Fibroblast of skin of back (primary cell): ENCODE measurements around the gene CDC37L1.
A peak's percentile ranks its signal among the peaks of the same experiment; 100 is the strongest.
"Not testable (repeated sequence)": the region's sequence is repeated elsewhere in the genome, so short reads cannot be mapped to it uniquely, and the experiment has no call there.

Experiments
- DNase-seq: peaks from one replicate; pipeline ENCODE4 v3.0.0-alpha.2; 2013

Gene CDC37L1

DNA sequence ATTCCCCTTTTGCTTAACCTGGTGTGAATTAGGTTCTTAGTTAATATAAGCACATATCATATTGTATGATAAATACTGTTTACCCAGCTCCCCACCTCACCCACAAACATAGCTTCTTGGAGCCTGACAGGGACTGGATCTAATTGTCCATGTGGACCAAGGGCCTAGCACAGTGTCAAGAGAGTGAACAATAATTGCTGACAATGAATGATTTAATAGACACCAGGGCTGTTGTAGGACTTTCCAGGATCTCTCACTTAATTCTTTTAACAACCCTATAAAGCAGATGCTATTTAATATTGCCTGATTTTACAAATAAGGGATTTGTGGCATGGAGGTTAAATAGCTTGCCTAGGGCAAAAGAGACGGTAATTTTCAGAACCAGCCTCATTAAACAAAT lies 36.8 kb downstream of the CDC37L1 start:
- no peak for DNase-seq

DNA sequence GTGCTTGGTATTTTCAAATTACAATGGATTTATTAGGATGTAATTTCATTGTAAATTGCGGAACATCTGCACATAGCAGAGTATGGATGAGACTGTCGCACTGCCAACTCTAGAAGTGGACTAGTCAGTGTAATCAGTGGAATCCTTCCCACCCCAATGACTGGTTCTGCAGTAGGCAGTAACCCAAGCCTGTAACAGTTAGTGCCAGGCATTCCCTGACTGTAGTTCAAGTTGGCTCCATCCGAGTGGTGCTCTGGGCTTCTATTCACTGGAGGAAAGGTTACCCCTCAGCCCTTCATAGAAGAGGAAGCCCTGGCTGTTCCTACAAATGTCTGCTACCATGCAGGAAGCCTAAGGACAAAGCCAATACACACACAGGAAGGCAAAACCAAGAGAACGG lies 38.4 kb downstream of the CDC37L1 start:
- DNase-seq, result no peak

DNA sequence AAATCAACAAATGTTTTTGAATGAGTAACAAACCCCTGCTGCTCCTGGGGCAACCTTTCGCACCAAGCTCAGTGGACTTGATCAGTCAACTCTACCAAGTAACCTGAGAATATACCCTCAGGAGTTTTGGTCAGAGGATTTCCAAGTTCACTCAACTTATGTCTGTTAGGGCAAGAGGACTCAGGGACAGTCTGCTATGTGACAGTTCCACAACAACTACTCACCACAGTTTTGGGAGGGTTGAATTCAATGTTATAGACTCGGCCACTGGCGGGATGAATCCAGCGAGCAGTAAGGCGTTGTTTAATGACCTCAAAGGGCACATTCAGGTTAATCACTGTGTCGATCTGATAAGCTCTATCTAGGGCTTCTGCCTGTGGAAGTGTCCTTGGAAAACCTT lies 39.5 kb downstream of the CDC37L1 start:
- no peak for DNase-seq

GRCh38 chr9:4721736-4722135 lies 42.4 kb downstream of the CDC37L1 start:
- no peak for DNase-seq

DNA sequence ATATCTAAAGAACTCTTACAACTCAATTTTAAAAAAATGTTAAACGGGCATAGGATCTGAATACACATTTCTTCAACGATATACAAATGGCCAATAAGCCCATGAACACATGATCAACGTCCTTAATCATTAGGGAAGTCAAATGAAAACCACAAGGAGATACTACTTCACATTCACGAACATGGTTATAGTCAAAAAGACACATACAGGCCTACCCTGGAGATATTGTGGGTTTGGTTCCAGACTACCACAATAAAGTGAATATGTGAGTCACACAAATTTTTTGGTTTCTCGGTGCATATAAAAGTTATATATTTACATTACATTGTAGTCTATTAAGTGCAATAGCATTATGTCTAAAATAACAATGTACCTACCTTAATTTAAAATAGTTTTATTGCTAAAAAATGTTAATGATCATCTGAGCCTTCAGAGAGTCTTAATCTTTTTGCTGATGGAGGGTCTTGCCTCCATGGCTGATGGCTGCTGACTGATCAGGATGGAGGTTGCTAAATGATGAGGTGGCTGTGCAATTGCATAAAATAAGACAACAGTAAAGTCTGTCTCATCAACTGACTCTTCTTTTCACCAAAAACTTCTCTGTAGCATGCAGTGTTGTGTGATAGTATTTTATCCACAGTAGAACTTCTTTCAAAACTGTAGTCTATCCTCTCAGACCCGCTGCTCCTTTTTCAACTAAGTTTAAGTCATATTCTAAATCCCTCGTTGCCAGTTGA lies 46.5 kb downstream of the CDC37L1 start:
- DNase-seq, result no peak

- DNase-seq, result no peak
Measured at GRCh38 chr9:4727593-4727992, 48.2 kb downstream of the CDC37L1 start.

GRCh38 chr9:4732890-4733289 lies 53.5 kb downstream of the CDC37L1 start:
- no peak for DNase-seq

GRCh38 chr9:4734150-4734549 lies 54.8 kb downstream of the CDC37L1 start:
- no peak for DNase-seq

DNA sequence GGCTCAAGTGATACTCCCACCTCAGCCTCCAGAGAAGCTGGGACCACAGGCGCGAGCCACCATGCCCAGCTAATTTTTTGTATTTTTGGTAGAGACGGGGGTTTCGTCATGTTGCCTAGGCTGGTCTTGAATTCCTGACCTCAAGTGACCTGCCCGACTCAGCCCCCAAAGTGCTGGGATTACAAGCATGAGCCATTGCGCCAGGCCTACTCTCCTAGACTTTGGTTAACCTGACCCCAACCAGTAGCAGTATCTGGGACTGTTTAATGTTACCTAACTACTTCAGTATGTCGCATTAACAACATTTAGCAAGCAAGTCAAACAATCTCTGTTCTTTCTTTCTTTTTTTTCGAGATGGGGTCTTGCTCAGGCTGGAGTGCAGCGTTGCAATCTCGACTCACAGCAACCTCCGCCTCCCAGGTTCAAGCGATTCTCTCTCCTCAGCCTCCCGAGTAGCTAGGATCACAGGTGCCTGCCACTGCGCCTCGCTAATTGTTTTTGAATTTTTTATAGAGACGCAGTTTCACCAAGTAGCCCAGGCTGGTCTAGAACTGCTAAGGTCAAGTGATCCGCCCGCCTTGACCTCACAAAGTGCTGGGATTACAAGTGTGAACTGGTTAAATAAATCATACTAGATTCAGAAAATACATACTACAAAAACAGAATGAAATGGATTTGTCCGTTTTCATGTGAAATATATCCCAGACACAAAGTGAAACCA lies 59.7 kb downstream of the CDC37L1 start:
- no peak for DNase-seq

GRCh38 chr9:4739587-4740387 lies 60.4 kb downstream of the CDC37L1 start:
- DNase-seq, result peak; percentile 34

DNA sequence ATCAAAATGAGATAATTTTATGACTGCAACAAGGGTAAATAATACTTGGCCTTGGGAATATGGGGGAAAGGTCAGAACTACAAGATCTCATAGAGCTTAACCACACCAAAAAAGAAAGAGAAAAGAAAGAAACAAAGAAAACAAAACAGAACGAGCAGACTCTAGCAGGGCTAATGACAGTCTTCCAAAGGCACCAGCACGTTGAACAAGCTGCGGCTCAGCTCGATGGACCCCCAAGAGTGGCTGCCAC lies 60.9 kb downstream of the CDC37L1 start:
- DNase-seq, result peak; percentile 30

DNA sequence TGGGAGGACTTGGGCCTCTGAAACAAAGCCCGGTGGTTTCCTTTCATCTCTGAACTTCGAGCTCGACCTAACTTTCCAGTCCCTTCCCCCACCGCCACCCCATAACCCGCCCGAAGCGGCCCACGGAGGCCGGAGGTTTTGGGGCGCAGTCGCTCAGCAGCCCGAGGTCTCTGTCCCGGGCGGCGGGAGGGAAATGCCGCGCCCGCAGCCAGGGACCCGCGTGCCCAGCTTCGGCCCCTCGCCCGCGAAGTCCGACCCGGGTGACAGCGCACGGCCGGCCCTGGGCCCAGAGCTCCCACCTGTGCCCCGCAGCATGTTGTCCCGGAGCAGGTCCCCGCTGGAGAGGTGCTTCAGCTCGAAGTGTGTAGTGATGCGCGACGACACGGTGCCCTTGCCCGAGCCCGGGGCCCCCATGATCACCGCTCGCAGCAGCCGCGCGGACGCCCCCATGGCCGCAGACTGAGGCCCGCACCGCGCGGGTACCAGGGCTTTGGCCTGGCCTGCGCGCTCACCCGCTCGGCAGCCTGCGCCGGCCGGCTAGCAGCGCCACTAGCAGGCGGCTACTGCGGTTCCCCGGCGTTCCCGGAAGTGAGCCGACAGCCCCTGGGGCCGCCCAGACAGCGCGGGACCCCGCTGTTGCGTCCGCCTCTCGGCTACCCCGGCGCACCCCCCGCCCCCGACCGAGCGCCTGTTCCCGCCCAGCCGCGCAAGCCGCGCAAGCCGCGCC lies 61.4 kb downstream of the CDC37L1 start, which contains the start of gene AK3:
TSS of gene AK3 (minus strand) at position 565 of the 727 bp plus-strand sequence. CDS start at position 450, 115 bp downstream.
- peak; percentile 83 for DNase-seq

GRCh38 chr9:4741365-4742089 lies 62.2 kb downstream of the CDC37L1 start:
- no peak for DNase-seq

GRCh38 chr9:4742246-4742645 lies 62.9 kb downstream of the CDC37L1 start:
- no peak for DNase-seq

DNA sequence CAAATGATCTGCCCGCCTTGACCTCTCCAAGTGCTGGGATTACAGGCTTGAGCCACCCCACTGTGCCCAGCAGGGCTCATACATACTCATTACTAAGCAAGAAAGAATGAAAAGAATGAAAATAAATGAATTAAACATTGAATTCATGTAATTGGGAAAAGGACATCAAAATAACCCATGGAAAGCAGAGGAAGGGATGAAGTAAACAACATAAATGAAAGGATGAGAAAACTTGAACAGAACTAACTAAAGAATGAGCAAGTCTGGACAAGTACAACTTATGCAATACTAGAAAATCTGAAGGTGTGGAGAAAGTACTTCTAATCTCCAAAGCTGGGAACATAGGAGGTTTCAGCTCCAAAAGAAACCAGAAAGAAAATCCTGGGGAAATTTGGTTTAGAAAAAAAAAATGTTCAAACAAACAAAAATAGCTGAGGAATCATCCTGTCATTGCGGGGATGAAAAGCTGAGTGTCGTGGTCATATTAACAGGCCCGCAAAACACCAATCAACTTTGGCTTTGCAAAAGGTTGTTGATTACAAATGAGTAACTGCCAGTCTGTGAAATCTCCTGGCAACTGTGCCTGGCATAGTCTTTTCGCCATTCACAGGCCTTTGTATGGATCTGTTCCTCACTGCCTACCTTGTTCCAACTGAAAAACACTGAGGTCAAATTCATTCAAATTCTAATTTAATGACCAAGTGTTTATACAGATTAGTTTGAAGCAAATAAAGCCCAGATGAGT lies 63.9 kb downstream of the CDC37L1 start:
- no peak for DNase-seq

DNA sequence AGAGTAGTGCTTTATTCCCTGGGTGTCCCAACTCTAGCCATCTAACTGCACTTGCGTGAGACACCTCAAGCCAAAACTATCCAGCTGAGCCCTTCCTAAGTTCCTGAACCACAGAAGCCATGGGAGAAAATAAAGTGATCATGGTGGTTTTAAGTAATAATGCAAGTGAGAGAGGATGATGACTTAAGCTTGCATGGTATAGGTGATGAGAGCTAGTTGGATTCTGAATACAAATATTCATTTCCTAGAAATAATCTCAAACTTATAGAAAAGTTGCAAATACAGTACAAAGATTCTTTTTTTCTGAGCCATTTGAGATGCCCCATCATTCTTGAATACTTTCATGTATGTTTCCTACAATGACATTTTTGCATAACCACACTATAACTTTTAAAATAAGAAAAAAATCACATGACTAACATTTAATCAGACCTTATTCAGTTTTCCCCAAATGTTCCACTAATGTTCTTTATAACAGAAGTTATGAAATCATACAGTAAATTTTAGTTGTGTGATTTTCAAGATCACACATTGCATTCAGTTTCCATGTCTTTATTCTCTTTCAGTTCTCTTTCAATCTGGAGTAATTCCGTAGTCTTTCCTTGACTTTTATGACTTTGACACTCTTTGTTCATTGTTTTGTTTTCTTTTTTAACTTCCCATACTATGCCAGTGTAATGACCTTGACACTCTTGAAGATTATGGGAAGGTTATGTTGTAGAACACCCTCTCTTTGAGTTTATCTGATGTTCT lies 67.1 kb downstream of the CDC37L1 start:
- no peak for DNase-seq

DNA sequence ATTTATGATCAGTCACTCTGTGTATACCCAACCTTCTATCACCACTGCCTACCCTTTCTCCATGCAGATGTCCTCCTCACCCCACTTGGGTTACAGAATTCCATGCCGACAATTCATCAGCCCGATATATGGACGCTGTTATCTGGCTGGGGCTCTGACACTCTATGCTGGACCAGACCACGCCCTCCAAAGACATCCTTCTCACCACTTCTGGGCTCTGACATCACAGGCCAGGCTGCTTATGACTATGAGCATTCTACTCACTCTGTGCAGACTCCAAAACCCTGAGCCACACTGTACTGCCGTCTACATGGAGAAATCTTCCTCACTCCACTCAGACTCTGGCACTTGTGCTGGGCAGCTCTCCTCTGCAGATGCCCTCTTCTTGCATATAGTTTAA lies 69.2 kb downstream of the CDC37L1 start:
- DNase-seq, result no peak

DNA sequence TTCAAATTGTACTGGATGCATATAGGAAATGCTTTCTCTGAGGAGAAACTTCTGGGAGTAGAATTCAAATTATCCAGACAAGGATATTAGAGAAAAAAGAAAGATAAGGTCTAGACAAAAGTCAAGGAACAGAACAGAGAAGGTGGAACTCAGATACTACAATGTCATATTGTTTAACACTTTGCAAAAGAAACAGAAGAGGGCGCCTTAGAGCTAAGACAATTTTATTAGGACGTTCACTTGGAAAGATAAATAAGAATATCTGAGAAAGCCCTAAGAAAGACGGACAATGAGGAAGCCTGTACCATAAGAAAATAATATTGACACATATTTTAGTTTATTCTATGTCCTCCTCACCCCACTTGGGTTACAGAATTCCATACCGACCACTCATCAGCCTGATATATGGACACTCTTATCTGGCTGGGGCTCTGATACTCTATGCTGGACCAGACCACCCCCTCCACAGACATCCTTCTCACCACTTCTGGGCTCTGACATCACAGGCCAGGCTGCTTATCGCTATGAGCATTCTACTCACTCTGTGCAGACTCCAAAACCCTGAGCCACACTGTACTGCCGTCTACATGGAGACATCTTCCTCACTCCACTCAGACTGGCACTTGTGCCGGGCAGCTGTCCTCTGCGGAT lies 70.8 kb downstream of the CDC37L1 start:
- DNase-seq, result peak; percentile 53

GRCh38 chr9:4754530-4754929 lies 75.2 kb downstream of the CDC37L1 start:
- DNase-seq, result not testable (repeated sequence)

GRCh38 chr9:4755026-4755609 lies 75.7 kb downstream of the CDC37L1 start:
- no peak for DNase-seq
